Hepatocyte (in vitro differentiated cells): ENCODE data around the gene COX6A1.

Experiments used
- EZH2 ChIP-seq: fragments of 200-600 bp; sonication (generic); IDR thresholded peaks from 2 replicates; pipeline ENCODE4 v1.6.1; 2016; ENCODE audit warnings: antibody characterized with exemption, mild to moderate bottlenecking, borderline replicate concordance
- TF ChIP-seq, protein P1 (sequence below): fragments of 200-600 bp; sonication (generic); IDR thresholded peaks from 2 replicates; pipeline ENCODE4 v1.5.1; 2016; ENCODE audit warnings: antibody characterized with exemption, mild to moderate bottlenecking; ENCODE audit not compliant: poor library complexity

DNA sequence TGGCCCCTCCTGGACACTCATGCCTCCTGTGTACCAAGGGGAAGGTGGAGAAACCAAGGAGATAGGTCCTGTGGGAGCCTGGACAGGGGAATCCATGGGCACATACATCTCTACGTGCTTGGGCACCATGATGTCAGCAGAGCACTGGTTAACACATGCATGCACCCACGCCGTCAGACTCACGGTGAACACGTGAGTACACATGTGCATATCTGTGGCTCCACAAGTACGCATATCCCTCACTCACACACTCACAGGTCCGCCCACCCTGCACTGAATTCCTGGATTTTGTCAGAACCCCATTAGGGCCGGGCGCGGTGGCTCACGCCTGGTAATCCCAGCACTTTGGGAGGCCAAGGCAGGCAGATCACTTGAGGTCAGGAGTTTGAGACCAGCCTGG is 29.1 kb upstream of the COX6A1 start:
- TF ChIP-seq, protein P1, sequence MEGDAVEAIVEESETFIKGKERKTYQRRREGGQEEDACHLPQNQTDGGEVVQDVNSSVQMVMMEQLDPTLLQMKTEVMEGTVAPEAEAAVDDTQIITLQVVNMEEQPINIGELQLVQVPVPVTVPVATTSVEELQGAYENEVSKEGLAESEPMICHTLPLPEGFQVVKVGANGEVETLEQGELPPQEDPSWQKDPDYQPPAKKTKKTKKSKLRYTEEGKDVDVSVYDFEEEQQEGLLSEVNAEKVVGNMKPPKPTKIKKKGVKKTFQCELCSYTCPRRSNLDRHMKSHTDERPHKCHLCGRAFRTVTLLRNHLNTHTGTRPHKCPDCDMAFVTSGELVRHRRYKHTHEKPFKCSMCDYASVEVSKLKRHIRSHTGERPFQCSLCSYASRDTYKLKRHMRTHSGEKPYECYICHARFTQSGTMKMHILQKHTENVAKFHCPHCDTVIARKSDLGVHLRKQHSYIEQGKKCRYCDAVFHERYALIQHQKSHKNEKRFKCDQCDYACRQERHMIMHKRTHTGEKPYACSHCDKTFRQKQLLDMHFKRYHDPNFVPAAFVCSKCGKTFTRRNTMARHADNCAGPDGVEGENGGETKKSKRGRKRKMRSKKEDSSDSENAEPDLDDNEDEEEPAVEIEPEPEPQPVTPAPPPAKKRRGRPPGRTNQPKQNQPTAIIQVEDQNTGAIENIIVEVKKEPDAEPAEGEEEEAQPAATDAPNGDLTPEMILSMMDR: no peak
- no peak for TF ChIP-seq EZH2
